CD4-positive, alpha-beta T cell treated with Interleukin-4 for 4 hours (primary cell): Measurements from ENCODE around the gene UST.

Experiments used
- DNase-seq: peaks from one replicate; pipeline ENCODE4 v3.0.0-alpha.2; 2020

UST gene

DNA sequence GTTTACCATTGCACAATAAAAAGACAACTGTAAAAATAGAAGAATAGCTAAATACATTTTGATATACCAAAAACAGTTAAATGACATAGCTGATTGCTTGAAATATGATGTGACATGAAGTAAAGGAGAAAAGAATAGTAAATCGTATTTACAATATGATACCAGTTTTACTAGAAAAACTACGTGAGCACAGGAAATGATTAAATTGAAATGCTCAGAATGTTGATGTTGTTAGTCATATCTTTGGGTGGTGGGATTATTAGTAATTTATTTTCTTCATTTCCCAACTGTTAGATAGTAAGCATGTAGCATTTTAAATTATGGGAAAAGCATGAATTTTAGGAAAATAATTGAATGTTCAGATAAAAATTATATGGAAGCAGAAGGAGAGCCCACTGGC lies 302.4 kb downstream of the UST start:
- no peak for DNase-seq

DNA sequence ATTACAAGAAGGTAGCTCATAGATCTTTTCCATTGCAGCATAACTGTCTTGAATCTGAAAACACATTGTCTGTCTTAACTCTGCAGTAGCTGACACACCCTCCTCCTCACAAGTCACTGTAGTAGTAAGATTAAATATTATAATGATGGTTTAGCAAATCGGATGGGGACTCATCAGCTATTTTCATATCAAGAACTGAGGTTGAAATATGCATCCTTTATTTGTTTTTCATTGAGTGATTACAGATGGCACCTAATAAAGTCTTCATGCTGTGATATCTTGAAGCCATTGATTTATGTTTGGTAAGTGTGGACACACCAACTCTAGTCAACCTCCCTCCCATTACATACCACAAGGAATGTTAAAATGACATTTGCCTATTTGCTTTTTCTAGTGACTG lies 303.3 kb downstream of the UST start:
- DNase-seq: no peak

GRCh38 chr6:149052350-149053106 lies 305.7 kb downstream of the UST start:
- peak; percentile 43 for DNase-seq

DNA sequence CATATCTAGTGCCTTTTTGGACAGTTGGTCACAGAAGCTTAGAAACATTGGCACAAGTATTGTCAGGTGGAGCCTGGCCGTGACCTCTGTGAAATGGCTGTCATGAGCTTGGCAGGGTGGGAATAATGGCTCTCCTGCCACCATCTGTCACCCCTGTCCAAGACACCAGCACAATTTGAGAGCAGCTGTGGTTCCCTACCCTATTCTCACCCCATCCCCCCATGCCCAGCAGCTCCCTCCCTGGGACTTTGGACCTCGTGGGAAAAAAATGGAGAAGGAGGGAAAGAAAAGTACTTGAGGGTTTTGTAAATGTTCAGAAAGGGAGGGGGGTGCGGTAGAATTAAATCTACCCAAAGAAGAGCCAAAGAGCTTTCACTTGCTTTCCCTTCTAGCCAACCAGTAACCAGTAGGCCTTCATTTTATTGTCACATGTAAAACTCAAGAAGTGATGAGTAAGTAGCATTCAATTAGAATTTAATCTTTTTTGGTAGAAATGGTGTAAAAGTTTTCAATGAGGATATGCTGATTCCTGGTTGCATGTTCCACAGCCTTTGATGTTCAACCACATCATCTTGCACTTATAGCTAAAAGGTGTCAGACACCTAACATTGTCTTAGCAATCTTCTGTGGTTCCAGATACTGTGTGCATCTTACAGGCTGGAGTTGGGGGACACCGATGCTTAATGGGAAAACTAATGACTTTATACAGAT lies 307.2 kb downstream of the UST start:
- DNase-seq: peak; percentile 33

DNA sequence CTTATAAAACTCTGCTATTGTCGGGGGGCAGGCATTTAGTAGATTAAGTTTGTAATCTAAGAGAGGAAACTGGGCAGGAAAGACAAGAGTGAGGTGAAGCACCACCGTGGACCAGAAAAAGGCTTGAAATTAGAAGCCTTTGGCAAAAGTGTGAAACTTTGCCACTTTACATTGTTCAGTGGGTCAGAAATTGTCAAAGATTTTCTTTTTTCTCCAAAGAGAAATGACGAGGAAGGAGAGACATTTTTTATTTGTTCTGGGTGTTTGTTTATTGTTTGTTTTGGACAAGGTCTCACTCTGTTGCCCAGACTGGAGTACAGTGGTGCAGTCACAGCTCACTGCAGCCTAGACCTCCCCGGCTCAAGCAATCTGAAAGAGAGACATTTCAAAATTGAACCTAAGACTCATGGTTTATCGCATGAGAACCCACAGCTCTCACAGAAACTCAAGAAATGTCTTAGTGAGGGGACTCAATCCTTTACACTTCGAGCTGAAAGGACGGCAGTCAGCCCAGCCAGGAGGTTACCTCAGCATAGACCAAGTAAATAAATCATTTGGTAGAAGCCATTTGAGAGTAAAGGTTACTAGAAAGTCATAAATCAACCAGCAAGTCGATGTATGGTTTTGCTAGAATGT lies 307.8 kb downstream of the UST start:
- no peak for DNase-seq

GRCh38 chr6:149055195-149055899 lies 308.5 kb downstream of the UST start:
- DNase-seq: no peak

GRCh38 chr6:149056777-149057463 lies 310.1 kb downstream of the UST start:
- DNase-seq: no peak

DNA sequence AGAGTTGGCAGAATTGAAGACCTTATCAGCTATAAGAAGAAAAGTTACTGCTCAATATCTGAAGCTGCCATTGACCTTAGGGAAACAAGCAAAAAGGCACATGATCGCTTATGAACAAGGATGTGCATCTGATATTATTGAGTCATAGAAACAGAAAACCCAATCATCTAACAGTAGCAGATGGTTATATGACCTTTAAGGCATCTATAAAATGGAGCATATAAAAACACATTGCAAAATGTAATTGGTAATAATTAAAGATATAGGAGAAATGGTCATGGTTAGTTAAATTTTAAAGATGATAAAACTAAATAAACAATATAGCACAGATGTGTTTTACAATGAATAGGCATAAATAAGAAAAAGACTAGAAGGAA lies 310.6 kb downstream of the UST start:
- no peak for DNase-seq

GRCh38 chr6:149059557-149059956 lies 312.7 kb downstream of the UST start:
- no peak for DNase-seq

- peak; percentile 71 for DNase-seq
Observed at GRCh38 chr6:149060300-149060984, 313.6 kb downstream of the UST start.

DNA sequence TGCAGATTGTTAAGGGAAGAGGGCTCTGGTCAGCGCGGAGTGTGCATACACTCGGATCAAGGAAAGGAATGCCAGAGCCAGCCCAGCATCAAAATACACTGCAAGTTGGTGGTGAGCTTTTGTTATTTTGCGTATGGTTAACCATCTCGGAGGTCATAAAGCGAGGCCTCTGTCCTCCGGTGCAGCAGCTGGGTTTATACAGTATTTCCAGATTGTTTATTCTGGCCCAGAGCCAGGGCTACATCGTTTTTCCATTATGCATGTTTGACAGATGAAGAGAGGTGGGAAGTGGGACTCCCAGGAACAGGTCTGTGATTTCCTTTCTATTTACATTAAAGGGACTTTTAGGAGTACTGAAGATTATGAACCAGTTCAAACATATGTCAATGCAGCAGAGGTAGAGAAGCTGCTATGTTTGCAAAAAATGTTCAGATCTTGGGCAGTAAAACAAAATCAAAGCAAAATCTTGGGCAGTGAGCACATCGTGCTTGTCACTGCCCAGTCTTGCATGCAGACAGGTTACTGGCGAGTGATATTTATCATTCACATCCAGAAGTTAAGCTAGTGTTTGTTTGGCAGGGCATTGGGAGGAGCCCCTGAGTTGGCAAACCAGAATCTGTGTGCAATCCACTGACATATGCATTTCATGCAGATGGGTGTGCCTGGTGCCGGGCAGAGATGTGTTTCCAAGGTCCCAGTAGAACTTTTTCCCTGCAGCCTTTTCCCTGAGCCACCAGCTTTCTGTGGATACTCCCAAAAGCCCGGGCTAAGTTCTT lies 314.3 kb downstream of the UST start:
- no peak for DNase-seq

GRCh38 chr6:149061930-149062329 lies 315.1 kb downstream of the UST start:
- no peak for DNase-seq

DNA sequence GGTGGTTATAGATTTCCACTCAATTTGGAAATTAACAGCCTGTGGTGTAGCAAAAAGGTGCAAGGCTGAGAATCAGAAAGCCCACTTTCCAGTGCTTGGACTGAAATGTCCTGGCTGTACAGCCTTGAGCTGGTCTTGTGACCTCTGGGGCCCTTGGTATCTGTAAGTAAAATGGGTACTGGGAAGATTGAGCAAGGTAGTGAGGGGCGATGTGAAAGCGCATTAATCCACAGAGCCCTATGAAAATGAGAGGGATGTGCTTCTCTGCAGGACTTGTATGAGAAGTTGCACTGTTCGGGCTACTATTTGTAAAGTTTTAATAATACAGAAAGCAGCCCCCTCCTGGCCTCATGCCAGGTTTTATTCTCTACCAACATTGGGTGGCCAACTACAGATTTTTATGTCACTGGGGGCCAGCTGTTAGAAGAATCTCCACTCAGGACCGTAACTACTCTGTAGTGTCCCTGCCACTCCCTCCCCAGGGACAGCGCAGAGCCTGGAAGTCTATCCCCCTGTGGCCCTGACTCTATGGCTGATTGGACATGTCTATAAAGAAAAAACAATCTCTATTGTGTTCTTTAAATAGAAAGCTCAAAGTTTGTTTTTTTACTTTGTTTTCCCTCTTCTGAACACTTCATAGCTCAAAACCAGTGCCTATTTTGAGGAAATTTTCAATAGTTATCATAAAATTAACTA lies 316.0 kb downstream of the UST start:
- DNase-seq: no peak

DNA sequence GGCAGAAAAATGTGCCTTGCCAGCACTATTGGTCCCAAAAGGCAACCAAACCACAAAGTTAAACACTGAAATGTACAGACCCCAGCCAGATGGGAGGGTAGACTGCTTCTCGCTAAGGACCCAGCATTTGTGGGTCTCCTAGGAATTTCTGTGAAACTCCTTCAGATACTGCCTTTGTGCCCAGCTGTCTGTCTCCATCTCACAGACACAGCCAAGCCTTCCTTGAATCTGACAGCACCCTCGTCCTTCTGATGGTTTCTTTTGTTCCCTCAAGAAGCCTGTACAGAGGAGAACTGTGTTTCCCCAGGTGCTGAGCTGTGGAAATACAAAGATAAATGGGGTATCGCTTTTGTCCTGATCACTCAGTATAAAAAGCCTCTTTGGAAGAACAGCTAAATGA lies 316.6 kb downstream of the UST start:
- no peak for DNase-seq

GRCh38 chr6:149064001-149064659 lies 317.3 kb downstream of the UST start:
- DNase-seq: no peak

DNA sequence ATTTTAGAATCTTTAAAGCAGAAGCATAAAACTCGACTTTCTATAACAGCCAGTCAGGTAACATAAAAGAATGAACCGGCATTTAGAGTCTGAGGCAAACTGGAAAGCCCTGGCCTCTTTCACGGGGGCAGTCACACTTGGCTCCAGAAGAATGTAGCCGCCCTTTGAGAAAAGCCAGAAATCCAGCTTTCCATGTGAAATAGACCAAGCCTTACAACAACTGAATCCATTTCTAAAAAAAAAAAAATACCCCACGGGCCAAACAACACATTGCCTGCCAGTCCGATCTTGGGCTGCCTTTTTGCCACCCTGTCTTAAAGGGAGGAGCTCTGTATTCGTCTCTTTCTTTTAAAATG lies 317.8 kb downstream of the UST start:
- DNase-seq: no peak

DNA sequence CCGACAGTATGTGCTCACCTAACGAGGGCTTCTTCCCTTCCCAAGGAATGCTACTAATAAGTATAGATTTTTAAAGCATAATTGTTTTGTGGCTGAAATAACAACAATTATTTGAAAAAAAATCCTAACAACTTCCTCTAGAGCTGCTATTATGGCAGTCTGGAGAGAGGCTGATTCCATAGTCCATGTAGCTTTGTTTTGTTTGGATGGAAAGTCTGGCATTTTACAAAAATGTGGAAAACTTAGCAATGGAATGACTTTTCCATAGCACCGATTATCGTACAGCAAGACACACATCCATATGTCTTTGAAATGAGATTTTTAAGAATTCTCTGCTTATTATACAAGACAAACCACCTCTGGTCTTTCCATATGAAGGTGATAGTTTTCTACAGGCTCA lies 318.3 kb downstream of the UST start:
- DNase-seq: no peak

GRCh38 chr6:149065658-149066556 lies 319.1 kb downstream of the UST start:
- peak; percentile 79 for DNase-seq

DNA sequence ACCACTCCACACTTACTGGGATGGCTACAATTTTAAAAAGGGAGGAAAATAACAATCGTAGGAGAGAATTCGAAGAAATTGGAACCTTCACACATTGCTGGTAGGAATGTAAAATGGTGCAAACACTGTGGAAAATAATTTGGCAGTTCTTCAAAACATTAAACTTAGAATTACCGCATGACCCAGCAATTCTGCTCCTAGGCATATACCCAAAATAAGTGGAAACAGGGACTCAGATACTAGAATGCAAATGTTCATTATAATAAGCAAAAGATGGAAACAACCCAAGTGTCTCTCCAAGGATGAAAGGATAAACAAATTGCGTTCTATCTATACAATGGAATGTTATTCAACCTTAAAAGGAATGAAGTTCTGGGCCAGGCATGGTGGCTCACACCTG lies 325.2 kb downstream of the UST start:
- no peak for DNase-seq
